NT2/D1 (cell line): ENCODE data around the gene SPOP.

Source experiments
- YY1 ChIP-seq: IDR thresholded peaks from 2 replicates; pipeline ENCODE4 v1.6.1; 2011; ENCODE audit not compliant: insufficient read length, insufficient read depth
- ZNF274 ChIP-seq: IDR thresholded peaks from 2 replicates; pipeline ENCODE4 v1.6.1; 2011; ENCODE audit warnings: mild to moderate bottlenecking, low read depth, low read length

DNA sequence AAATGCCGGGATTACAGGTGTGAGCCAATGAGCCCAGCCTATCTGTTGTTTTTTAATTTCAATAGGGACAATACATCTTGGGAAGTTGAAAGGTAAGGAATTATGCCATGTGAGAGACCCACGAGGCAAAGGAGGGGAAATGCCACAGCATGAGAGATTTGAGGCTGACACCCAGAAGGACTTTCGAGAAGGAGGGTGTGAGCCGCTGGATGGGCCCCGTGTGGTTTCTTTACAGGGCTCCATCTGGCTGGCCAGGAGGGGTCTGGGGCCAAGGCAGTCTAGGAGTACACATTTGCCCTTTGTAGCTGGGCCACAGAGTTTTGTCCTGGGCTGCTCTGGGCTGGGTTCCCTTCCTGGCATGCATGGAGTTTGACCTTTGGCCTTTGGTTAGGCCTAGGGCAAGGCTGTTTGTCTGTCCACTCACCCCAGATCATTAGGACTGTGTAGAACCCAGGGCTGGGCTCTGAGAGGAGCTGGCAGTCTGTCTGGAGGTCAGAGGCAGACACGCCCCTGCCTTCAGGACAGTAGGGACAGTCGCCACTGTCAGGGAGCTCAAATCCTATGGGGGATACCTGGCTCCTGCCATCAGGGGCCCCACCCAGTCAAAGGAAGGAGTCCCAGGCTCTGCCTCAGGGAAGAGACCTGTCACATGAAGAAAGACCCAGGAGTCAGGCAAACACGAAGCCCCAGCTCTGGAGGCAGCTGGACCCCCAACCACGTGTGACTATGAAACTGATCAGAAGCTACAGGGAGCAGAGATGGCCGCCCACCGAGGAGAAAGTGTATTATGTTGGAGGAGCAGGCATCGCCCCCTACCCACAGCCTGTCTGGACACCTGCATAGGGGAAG lies 126.5 kb downstream of the SPOP start:
- no peak for TF ChIP-seq ZNF274
- TF ChIP-seq YY1, result no peak
